ENCODE measurements around the gene BLVRB. TPM values are rescaled to one million over a fixed set of nuclear protein-coding genes. Genes with fewer than 3 reads are reported as not detected.

BLVRB gene
- total RNA-seq, 1 donor from 2014 or later: 43.0 TPM

DNA sequence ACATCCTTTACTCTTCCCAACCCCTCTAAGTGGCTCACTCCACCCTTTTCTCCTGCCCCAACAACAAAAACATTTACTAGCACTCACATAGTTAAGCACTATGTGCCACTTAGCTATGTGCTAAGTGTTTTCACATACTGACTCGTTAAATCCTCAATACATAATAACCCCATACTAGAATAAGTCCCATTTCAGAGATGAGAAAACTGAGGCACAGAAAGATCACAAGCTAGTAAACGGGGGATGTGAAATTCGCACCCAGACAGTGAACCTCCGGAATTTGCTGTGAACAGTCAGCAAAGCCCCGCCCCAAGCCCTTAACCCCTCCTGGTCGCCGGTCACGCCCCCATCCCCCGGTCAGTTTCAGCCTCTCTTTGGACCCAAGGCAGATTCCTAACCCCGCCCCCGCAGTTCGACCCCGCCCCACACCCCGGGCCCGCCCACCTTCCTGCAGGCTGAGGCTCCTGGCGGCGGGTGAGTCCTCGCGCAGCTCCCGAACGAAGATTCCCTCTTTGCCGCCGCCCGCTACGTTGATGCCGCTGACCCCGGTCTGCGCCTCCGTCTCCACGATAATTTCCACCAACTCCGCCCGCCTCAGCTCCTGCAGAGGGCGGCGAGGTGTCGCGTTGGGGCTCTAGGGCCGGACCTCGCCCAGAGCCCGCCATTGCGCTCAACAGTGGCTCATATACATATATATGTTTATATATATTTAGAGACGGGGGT lies 62.1 kb downstream of the BLVRB start:
- DNase-seq (ENCODE audit: low read depth): peak; percentile 87

- no peak for DNase-seq (ENCODE audit: low read depth)
Measured at GRCh38 chr19:40400559-40400958, 65.0 kb downstream of the BLVRB start.

GRCh38 chr19:40398417-40399131 lies 67.0 kb downstream of the BLVRB start:
- no peak for DNase-seq (ENCODE audit: low read depth)

Other genes with a start within 250 kb of the BLVRB start
- gene TTC9B, start 247.4 kb downstream of the BLVRB start, total RNA-seq: not detected in 2 replicates
- 0.05 and 0.52 TPM in 2 replicates for gene CCNP, start 239.1 kb downstream of the BLVRB start, total RNA-seq
- 65.8 and 111 TPM in 2 replicates for gene AKT2, start 180.4 kb downstream of the BLVRB start, total RNA-seq
- 3.5 and 6.7 TPM in 2 replicates for gene C19orf47, start 117.3 kb downstream of the BLVRB start, total RNA-seq
- gene PLD3, start 117.0 kb downstream of the BLVRB start, total RNA-seq: 190 and 321 TPM in 2 replicates
- gene HIPK4, start 75.6 kb downstream of the BLVRB start, total RNA-seq: not detected in 2 replicates
- gene PRX, start 52.4 kb downstream of the BLVRB start, total RNA-seq: 0.52 and 1.0 TPM in 2 replicates
- 13.3 and 17.0 TPM in 2 replicates for gene SERTAD1, start 39.8 kb downstream of the BLVRB start, total RNA-seq
- gene SERTAD3, start 21.4 kb downstream of the BLVRB start, total RNA-seq: 13.2 and 21.5 TPM in 2 replicates
- gene SPTBN4, start 1.3 kb upstream of the BLVRB start, total RNA-seq: 0.89 and 2.4 TPM in 2 replicates
- 32.8 and 53.5 TPM in 2 replicates for gene SHKBP1, start 111.1 kb upstream of the BLVRB start, total RNA-seq
- gene LTBP4, start 135.6 kb upstream of the BLVRB start, total RNA-seq: 14.9 and 15.5 TPM in 2 replicates
- 9.9 and 31.0 TPM in 2 replicates for gene NUMBL, start 224.9 kb upstream of the BLVRB start, total RNA-seq

Data from renal cortical epithelial cell (primary cell).